Measurements from ENCODE around the gene ARID1B. TPM values are rescaled to one million over a fixed set of nuclear protein-coding genes. Genes with fewer than 3 reads are reported as not detected.

Gene ARID1B
- total and polyA plus RNA-seq, 2 of the 13 experiments (the other 11 are each of a cell fraction or from before 2014, with no cell fraction given): 20.1 to 32.6 TPM

DNA sequence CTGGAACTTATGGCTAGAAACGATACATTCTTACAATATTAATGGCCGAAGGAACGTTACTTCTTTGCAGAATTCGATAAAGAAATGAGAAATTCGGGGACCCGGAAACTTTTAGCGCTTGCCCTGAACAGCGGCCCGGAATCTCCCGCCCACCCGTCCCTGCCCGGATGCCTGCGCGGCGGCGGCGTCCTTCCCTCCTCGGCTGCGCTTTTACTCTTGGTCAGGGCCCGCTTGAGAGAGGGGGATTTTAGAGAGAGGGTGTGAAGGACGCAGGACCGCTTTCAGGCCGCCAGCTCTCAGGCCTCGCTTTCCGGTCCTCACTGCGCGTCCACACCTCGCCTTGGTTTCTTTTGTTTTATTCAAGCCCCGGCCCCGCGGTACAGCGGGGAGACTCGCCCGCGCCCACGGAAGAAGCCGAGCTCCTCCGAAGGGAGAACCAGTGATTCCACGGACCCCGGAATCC, 243.7 kb downstream of the ARID1B start (continued):
- TF ChIP-seq CREM (IDR thresholded peaks at IDR 0.05) (peak; percentile 20; the same call in 1 of the 2 replicates), CREM (CRISPR knock-in tag; IDR thresholded peaks at IDR 0.05) (no peak), ZNF232 (CRISPR knock-in tag; IDR thresholded peaks at IDR 0.05; ENCODE audit: borderline replicate concordance) (peak; percentile 44; the same call in 1 of the 2 replicates), PTBP1 (IDR thresholded peaks at IDR 0.05; ENCODE audit: low read depth, low read length, poor library complexity, severe bottlenecking) (peak; percentile 90), SMAD3 (CRISPR knock-in tag; IDR thresholded peaks at IDR 0.05) (0 out of 2 replicates have a peak, but pooled peaks have one; percentile 27), HOXA5 (CRISPR knock-in tag; IDR thresholded peaks at IDR 0.05) (peak; percentile 88), ZNF839 (CRISPR knock-in tag; IDR thresholded peaks at IDR 0.05; ENCODE audit: borderline replicate concordance) (peak; percentile 59; the same call in 1 of the 2 replicates), TEAD2 (CRISPR knock-in tag; IDR thresholded peaks at IDR 0.05) (peak; percentile 11; the same call in 1 of the 2 replicates), ZNF280B (CRISPR knock-in tag; IDR thresholded peaks at IDR 0.05; ENCODE audit: borderline replicate concordance) (peak; percentile 92; the same call in 1 of the 2 replicates), ZNF678 (CRISPR knock-in tag; IDR thresholded peaks at IDR 0.05) (0 out of 2 replicates have a peak, but pooled peaks have one; percentile 48), HHEX (CRISPR knock-in tag; IDR thresholded peaks at IDR 0.05) (no peak)
- TF ChIP-seq, protein P1, sequence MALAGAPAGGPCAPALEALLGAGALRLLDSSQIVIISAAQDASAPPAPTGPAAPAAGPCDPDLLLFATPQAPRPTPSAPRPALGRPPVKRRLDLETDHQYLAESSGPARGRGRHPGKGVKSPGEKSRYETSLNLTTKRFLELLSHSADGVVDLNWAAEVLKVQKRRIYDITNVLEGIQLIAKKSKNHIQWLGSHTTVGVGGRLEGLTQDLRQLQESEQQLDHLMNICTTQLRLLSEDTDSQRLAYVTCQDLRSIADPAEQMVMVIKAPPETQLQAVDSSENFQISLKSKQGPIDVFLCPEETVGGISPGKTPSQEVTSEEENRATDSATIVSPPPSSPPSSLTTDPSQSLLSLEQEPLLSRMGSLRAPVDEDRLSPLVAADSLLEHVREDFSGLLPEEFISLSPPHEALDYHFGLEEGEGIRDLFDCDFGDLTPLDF (CRISPR knock-in tag; IDR thresholded peaks at IDR 0.05): peak; percentile 66
- TF ChIP-seq, protein P2, sequence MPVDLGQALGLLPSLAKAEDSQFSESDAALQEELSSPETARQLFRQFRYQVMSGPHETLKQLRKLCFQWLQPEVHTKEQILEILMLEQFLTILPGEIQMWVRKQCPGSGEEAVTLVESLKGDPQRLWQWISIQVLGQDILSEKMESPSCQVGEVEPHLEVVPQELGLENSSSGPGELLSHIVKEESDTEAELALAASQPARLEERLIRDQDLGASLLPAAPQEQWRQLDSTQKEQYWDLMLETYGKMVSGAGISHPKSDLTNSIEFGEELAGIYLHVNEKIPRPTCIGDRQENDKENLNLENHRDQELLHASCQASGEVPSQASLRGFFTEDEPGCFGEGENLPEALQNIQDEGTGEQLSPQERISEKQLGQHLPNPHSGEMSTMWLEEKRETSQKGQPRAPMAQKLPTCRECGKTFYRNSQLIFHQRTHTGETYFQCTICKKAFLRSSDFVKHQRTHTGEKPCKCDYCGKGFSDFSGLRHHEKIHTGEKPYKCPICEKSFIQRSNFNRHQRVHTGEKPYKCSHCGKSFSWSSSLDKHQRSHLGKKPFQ (CRISPR knock-in tag; IDR thresholded peaks at IDR 0.05; ENCODE audit: insufficient replicate concordance): peak; percentile 86
- TF ChIP-seq, protein P3, sequence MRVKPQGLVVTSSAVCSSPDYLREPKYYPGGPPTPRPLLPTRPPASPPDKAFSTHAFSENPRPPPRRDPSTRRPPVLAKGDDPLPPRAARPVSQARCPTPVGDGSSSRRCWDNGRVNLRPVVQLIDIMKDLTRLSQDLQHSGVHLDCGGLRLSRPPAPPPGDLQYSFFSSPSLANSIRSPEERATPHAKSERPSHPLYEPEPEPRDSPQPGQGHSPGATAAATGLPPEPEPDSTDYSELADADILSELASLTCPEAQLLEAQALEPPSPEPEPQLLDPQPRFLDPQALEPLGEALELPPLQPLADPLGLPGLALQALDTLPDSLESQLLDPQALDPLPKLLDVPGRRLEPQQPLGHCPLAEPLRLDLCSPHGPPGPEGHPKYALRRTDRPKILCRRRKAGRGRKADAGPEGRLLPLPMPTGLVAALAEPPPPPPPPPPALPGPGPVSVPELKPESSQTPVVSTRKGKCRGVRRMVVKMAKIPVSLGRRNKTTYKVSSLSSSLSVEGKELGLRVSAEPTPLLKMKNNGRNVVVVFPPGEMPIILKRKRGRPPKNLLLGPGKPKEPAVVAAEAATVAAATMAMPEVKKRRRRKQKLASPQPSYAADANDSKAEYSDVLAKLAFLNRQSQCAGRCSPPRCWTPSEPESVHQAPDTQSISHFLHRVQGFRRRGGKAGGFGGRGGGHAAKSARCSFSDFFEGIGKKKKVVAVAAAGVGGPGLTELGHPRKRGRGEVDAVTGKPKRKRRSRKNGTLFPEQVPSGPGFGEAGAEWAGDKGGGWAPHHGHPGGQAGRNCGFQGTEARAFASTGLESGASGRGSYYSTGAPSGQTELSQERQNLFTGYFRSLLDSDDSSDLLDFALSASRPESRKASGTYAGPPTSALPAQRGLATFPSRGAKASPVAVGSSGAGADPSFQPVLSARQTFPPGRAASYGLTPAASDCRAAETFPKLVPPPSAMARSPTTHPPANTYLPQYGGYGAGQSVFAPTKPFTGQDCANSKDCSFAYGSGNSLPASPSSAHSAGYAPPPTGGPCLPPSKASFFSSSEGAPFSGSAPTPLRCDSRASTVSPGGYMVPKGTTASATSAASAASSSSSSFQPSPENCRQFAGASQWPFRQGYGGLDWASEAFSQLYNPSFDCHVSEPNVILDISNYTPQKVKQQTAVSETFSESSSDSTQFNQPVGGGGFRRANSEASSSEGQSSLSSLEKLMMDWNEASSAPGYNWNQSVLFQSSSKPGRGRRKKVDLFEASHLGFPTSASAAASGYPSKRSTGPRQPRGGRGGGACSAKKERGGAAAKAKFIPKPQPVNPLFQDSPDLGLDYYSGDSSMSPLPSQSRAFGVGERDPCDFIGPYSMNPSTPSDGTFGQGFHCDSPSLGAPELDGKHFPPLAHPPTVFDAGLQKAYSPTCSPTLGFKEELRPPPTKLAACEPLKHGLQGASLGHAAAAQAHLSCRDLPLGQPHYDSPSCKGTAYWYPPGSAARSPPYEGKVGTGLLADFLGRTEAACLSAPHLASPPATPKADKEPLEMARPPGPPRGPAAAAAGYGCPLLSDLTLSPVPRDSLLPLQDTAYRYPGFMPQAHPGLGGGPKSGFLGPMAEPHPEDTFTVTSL (CRISPR knock-in tag; IDR thresholded peaks at IDR 0.05; ENCODE audit: borderline replicate concordance): peak; percentile 54; the same call in 1 of the 2 replicates
- TF ChIP-seq, protein P4, sequence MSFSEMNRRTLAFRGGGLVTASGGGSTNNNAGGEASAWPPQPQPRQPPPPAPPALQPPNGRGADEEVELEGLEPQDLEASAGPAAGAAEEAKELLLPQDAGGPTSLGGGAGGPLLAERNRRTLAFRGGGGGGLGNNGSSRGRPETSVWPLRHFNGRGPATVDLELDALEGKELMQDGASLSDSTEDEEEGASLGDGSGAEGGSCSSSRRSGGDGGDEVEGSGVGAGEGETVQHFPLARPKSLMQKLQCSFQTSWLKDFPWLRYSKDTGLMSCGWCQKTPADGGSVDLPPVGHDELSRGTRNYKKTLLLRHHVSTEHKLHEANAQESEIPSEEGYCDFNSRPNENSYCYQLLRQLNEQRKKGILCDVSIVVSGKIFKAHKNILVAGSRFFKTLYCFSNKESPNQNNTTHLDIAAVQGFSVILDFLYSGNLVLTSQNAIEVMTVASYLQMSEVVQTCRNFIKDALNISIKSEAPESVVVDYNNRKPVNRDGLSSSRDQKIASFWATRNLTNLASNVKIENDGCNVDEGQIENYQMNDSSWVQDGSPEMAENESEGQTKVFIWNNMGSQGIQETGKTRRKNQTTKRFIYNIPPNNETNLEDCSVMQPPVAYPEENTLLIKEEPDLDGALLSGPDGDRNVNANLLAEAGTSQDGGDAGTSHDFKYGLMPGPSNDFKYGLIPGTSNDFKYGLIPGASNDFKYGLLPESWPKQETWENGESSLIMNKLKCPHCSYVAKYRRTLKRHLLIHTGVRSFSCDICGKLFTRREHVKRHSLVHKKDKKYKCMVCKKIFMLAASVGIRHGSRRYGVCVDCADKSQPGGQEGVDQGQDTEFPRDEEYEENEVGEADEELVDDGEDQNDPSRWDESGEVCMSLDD (CRISPR knock-in tag; IDR thresholded peaks at IDR 0.05; ENCODE audit: borderline replicate concordance): 0 out of 2 replicates have a peak, but pooled peaks have one; percentile 53
